ENCODE data around the gene GLIPR2.
"Not testable (repeated sequence)": the region's sequence is repeated elsewhere in the genome, so short reads cannot be mapped to it uniquely, and the experiment has no call there.

The GLIPR2 gene

GRCh38 chr9:36145970-36146369 is 9.4 kb downstream of the GLIPR2 start:
- no peak for DNase-seq

GRCh38 chr9:36146651-36147050 is 10.1 kb downstream of the GLIPR2 start:
- no peak for DNase-seq

- DNase-seq: no peak
Measured at GRCh38 chr9:36147441-36148175, 11.1 kb downstream of the GLIPR2 start.

GRCh38 chr9:36148311-36149051 is 11.9 kb downstream of the GLIPR2 start:
- peak; percentile 71 for DNase-seq

GRCh38 chr9:36149197-36149596 is 12.7 kb downstream of the GLIPR2 start:
- DNase-seq: no peak

GRCh38 chr9:36150574-36151315 is 14.2 kb downstream of the GLIPR2 start:
- DNase-seq: no peak

- DNase-seq: peak; percentile 83
Measured at GRCh38 chr9:36151316-36152210, 15.0 kb downstream of the GLIPR2 start.

GRCh38 chr9:36152741-36153438 is 16.4 kb downstream of the GLIPR2 start:
- DNase-seq: no peak

- DNase-seq: no peak
Measured at GRCh38 chr9:36153746-36154145, 17.2 kb downstream of the GLIPR2 start.

GRCh38 chr9:36154331-36154952 is 17.9 kb downstream of the GLIPR2 start:
- no peak for DNase-seq

GRCh38 chr9:36156116-36156515 is 19.6 kb downstream of the GLIPR2 start:
- DNase-seq: no peak

- no peak for DNase-seq
Measured at GRCh38 chr9:36158122-36158521, 21.6 kb downstream of the GLIPR2 start.

GRCh38 chr9:36158917-36159316 is 22.4 kb downstream of the GLIPR2 start:
- DNase-seq: no peak

GRCh38 chr9:36159509-36159908 is 23.0 kb downstream of the GLIPR2 start:
- not testable (repeated sequence) for DNase-seq

GRCh38 chr9:36160126-36160525 is 23.6 kb downstream of the GLIPR2 start:
- not testable (repeated sequence) for DNase-seq

- no peak for DNase-seq
Measured at GRCh38 chr9:36161187-36161586, 24.7 kb downstream of the GLIPR2 start.

- DNase-seq: no peak
Measured at GRCh38 chr9:36162211-36162738, 25.7 kb downstream of the GLIPR2 start.

GRCh38 chr9:36163049-36163785 is 26.7 kb downstream of the GLIPR2 start:
- no peak for DNase-seq

- DNase-seq: no peak
Measured at GRCh38 chr9:36163786-36164170, 27.2 kb downstream of the GLIPR2 start.

GRCh38 chr9:36164372-36164771 is 27.8 kb downstream of the GLIPR2 start:
- DNase-seq: no peak
